ENCODE measurements around the gene KLHL29.

GRCh38 chr2:23356711-23357110 is 28.3 kb upstream of the KLHL29 start:
- TF ChIP-seq, protein P1, sequence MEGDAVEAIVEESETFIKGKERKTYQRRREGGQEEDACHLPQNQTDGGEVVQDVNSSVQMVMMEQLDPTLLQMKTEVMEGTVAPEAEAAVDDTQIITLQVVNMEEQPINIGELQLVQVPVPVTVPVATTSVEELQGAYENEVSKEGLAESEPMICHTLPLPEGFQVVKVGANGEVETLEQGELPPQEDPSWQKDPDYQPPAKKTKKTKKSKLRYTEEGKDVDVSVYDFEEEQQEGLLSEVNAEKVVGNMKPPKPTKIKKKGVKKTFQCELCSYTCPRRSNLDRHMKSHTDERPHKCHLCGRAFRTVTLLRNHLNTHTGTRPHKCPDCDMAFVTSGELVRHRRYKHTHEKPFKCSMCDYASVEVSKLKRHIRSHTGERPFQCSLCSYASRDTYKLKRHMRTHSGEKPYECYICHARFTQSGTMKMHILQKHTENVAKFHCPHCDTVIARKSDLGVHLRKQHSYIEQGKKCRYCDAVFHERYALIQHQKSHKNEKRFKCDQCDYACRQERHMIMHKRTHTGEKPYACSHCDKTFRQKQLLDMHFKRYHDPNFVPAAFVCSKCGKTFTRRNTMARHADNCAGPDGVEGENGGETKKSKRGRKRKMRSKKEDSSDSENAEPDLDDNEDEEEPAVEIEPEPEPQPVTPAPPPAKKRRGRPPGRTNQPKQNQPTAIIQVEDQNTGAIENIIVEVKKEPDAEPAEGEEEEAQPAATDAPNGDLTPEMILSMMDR (IDR thresholded peaks at IDR 0.05; ENCODE audit: insufficient read depth, low read depth, low read length) = no peak
- TF ChIP-seq EZH2 (IDR thresholded peaks at IDR 0.05; ENCODE audit: insufficient read depth, low read length) = no peak
